Heart left ventricle (tissue), 13 donors: ENCODE results near the gene DDB1.

Experiments
- CTCF ChIP-seq, 12 donors: fragments of 200-600 bp; sonication (generic) in 4 of 12; IDR thresholded peaks; one replicate each; pipeline versions ENCODE4 v1.5.0 to v1.8.0; 2018 to 2022; ENCODE audit warnings: antibody characterized with exemption in 12 of 12, mild to moderate bottlenecking in 5 of 12
- POLR2A ChIP-seq, 2 donors: fragments of 450-650 bp; IDR thresholded peaks; one replicate each; pipeline ENCODE4 v1.6.1; 2017; ENCODE audit warnings: antibody characterized with exemption in 2 of 2, mild to moderate bottlenecking in 2 of 2, moderate library complexity in 2 of 2
- donor health status: ischemic (EF 13 %, LVEDD 7.1; RV severe dilation, severe dysfunction).
- donor health status: DM: no; HTN: yes; CAD: no.
- donor health status: DM: no; HTN: no; CAD: no.
- donor health status: ischemic (EF 25% LVEDD 6.9; RV normal size, moderate dysfunction).
- donor health status: ischemic (EF 25% LVEDD 5.7; RV mildly dilated, moderate dysfunction).
- donor health status: ischemic (EF 35%, LVEDD 5.7; RV mildly dilated, moderate dysfunction).
- donor health status: nonischemic (EF 11% LVEDD 7.7; RV severe dilation, severe dysfunction).
- donor health status: DM: yes; HTN: yes; CAD: no.
- donor health status: PGD.
- donor health status: ischemic (EF 29% LVEDD 5.4; RV normal size, mild dysfunction).
- donor health status: nonischemic (EF 23%, LVEDD 6.1; RV moderate dilation, normal function).

- TF ChIP-seq CTCF (IDR thresholded peaks at IDR 0.05): no peak
- no peak for TF ChIP-seq POLR2A (IDR thresholded peaks at IDR 0.05)
These were observed 3.0 kb downstream of the DDB1 start for GRCh38 chr11:61329871-61330270.
